ENCODE results near the gene SNAP91. TPM values are rescaled to one million over a fixed set of nuclear protein-coding genes. Genes with fewer than 3 reads are reported as not detected.

Gene SNAP91
- total and polyA plus RNA-seq, 2 donors (not counting 1 experiment from before 2014, with no cell fraction given) = not detected

DNA sequence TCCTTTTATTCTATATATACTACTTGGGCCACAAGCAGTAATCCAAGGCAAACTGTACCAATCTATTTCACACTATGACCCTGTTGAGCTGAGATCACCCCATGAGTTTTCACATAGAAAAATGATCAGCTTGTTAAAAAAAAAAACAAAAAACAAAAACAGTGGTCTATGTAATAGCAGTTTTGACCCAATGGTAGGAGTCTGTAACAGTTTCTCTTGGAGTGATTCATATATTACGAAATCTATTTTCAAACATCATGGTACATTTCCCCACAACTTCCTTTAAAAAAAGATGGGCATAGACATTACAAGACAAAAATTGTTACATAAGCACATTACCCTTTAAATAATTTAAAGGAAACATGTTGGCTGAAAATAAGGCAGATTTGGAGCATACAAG is 118.5 kb downstream of the SNAP91 start:
- ChIA-PET CTCF (no interaction called here), POLR2A (no interaction called here)
- no peak overlapping the region for H2AFZ ChIP-seq (ENCODE audit: insufficient read depth, low read depth, low read length, poor library complexity, severe bottlenecking)
- TF ChIP-seq EZH2 (IDR thresholded peaks at IDR 0.05; ENCODE audit: borderline replicate concordance, insufficient read depth, low read depth, low read length, poor library complexity, severe bottlenecking) = no peak
- TF ChIP-seq, protein P1, sequence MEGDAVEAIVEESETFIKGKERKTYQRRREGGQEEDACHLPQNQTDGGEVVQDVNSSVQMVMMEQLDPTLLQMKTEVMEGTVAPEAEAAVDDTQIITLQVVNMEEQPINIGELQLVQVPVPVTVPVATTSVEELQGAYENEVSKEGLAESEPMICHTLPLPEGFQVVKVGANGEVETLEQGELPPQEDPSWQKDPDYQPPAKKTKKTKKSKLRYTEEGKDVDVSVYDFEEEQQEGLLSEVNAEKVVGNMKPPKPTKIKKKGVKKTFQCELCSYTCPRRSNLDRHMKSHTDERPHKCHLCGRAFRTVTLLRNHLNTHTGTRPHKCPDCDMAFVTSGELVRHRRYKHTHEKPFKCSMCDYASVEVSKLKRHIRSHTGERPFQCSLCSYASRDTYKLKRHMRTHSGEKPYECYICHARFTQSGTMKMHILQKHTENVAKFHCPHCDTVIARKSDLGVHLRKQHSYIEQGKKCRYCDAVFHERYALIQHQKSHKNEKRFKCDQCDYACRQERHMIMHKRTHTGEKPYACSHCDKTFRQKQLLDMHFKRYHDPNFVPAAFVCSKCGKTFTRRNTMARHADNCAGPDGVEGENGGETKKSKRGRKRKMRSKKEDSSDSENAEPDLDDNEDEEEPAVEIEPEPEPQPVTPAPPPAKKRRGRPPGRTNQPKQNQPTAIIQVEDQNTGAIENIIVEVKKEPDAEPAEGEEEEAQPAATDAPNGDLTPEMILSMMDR (IDR thresholded peaks at IDR 0.05) = no peak
- H4K20me1 ChIP-seq (ENCODE audit: control insufficient read depth, insufficient read depth, low read length, poor library complexity, severe bottlenecking) = no peaks in the 10 kb centered on the region
- ATAC-seq (ENCODE audit: low read depth) = no peak
- no peak overlapping the region for H3K27ac ChIP-seq (ENCODE audit: low read length in 2 of 2)
- no peak overlapping the region for H3K4me3 ChIP-seq (ENCODE audit: control extremely low read depth in 1 of 5, extremely low read depth in 1 of 5, insufficient read depth in 1 of 5, low read depth in 2 of 5, low read length in 4 of 5)
- Mint-ChIP-seq H3K4me3 (no peak overlapping the region), H3K4me1 (peaks cover 2% of the 10 kb centered on the region), H3K27me3 (peaks cover 2% of the 10 kb centered on the region), H3K9me3 (ENCODE audit: insufficient read depth) (no peaks in the 10 kb centered on the region), H3K27ac (no peak overlapping the region)
- H3K36me3 ChIP-seq (replicated peaks in 1 of 2; ENCODE audit: control extremely low read depth in 1 of 2, control insufficient read depth in 1 of 2, extremely low read depth in 1 of 2, insufficient read depth in 2 of 2, low read length in 1 of 2) = no peaks in the 10 kb centered on the region
- WGBS (ENCODE audit: insufficient coverage) = no CpG with 5 or more reads among the region's 1 CpG
- H3K4me1 ChIP-seq (ENCODE audit: control insufficient read depth in 2 of 2, insufficient read depth in 2 of 2, low read length in 2 of 2) = no peaks in the 10 kb centered on the region
- no peak overlapping the region for H3K4me2 ChIP-seq (replicated peaks; ENCODE audit: low read depth, low read length, poor library complexity, severe bottlenecking)
- no peak overlapping the region for H3K9ac ChIP-seq (ENCODE audit: low read length)
- intact Hi-C loops (cut with micrococcal nuclease) = no loop called here
- H3K9me3 ChIP-seq (ENCODE audit: control extremely low read depth in 1 of 3, control insufficient read depth in 2 of 3, insufficient read depth in 1 of 3, low read length in 2 of 3) = no peaks in the 10 kb centered on the region
- no peak for DNase-seq
- no peaks in the 10 kb centered on the region for H3K79me2 ChIP-seq (ENCODE audit: control insufficient read depth, insufficient read depth, low read length)
- H3K27me3 ChIP-seq (replicated peaks in 1 of 4; ENCODE audit: control extremely low read depth in 1 of 4, control insufficient read depth in 3 of 4, insufficient read depth in 4 of 4, low read length in 3 of 4) = no peaks in the 10 kb centered on the region

DNA sequence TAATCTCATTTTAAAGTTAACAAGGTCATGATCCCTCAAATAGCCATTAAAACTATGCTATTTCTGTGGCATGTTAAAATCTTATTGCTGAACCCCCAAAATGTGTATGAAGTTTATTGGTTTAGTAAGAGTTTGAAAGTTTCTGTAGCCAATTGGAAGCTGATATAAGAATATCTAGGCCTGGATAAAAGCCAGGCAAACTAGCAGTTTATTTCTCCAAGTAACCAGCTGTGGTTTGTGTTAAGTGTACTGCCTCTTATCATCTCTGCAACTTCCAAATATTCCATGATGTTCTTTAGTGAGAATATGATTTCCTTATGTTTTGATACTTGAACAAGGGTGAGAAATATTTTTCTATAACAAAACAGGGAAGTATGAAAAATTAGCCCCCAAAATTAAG is 119.8 kb downstream of the SNAP91 start:
- ChIA-PET POLR2A (no interaction called here), CTCF (interaction anchor here (1.0 kb wide), 1 partner anchor 27 kb away, joined by 3 read pairs; no protein-coding TSS in a partner anchor)
- no peak overlapping the region for H3K27ac ChIP-seq (ENCODE audit: low read length in 2 of 2)
- no peaks in the 10 kb centered on the region for H3K9me3 Mint-ChIP-seq (ENCODE audit: insufficient read depth)
- no peaks in the 10 kb centered on the region for H3K79me2 ChIP-seq (ENCODE audit: control insufficient read depth, insufficient read depth, low read length)
- ATAC-seq (ENCODE audit: low read depth) (no peak), DNase-seq (no peak)
- H3K9me3 ChIP-seq (ENCODE audit: control extremely low read depth in 1 of 3, control insufficient read depth in 2 of 3, insufficient read depth in 1 of 3, low read length in 2 of 3) = no peaks in the 10 kb centered on the region
- H3K36me3 ChIP-seq (replicated peaks in 1 of 2; ENCODE audit: control extremely low read depth in 1 of 2, control insufficient read depth in 1 of 2, extremely low read depth in 1 of 2, insufficient read depth in 2 of 2, low read length in 1 of 2) = no peaks in the 10 kb centered on the region
- no peak overlapping the region for H3K4me3 ChIP-seq (ENCODE audit: control extremely low read depth in 1 of 5, extremely low read depth in 1 of 5, insufficient read depth in 1 of 5, low read depth in 2 of 5, low read length in 4 of 5)
- peaks cover 2% of the 10 kb centered on the region for H3K4me1 Mint-ChIP-seq
- H3K27ac Mint-ChIP-seq = no peak overlapping the region
- no peaks in the 10 kb centered on the region for H3K27me3 ChIP-seq (replicated peaks in 1 of 4; ENCODE audit: control extremely low read depth in 1 of 4, control insufficient read depth in 3 of 4, insufficient read depth in 4 of 4, low read length in 3 of 4)
- no peak overlapping the region for H3K9ac ChIP-seq (ENCODE audit: low read length)
- TF ChIP-seq EZH2 (IDR thresholded peaks at IDR 0.05; ENCODE audit: borderline replicate concordance, insufficient read depth, low read depth, low read length, poor library complexity, severe bottlenecking) = no peak
- TF ChIP-seq, protein P1 (IDR thresholded peaks at IDR 0.05) = no peak
- H3K4me1 ChIP-seq (ENCODE audit: control insufficient read depth in 2 of 2, insufficient read depth in 2 of 2, low read length in 2 of 2) = no peaks in the 10 kb centered on the region
- H2AFZ ChIP-seq (ENCODE audit: insufficient read depth, low read depth, low read length, poor library complexity, severe bottlenecking) = no peak overlapping the region
- H3K4me3 Mint-ChIP-seq = no peak overlapping the region
- H4K20me1 ChIP-seq (ENCODE audit: control insufficient read depth, insufficient read depth, low read length, poor library complexity, severe bottlenecking) = no peaks in the 10 kb centered on the region
- H3K27me3 Mint-ChIP-seq = peaks cover 4% of the 10 kb centered on the region
- H3K4me2 ChIP-seq (replicated peaks; ENCODE audit: low read depth, low read length, poor library complexity, severe bottlenecking) = no peak overlapping the region
- intact Hi-C loops (cut with micrococcal nuclease) = no loop called here
